ENCODE measurements around the gene GLUD1.
"Not testable (repeated sequence)": the region's sequence is repeated elsewhere in the genome, so short reads cannot be mapped to it uniquely, and the experiment has no call there.

Gene GLUD1

GRCh38 chr10:87045434-87045938 is 49.2 kb downstream of the GLUD1 start:
- DNase-seq (ENCODE audit: low read depth in 2 of 2): no peak

DNA sequence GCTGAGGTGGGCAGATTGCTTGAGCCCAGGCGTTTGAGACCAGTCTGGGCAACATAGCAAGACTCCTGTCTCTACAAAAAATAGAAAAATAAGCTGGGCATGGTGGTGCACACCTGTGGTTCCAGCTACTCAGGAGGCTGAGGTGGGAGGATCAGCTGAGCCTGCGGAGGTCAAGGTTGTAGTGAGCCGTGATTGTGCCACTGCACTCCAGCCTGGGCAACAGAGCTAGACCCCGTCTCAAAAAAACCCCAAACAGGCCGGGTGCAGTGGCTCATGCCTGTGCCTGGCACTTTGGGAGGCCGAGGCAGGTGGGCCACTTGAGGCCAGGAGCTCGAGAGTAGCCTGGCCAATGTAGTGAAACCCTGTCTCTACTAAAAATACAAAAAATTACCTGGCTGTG is 51.1 kb downstream of the GLUD1 start:
- not testable (repeated sequence) for DNase-seq (ENCODE audit: low read depth in 2 of 2)

DNA sequence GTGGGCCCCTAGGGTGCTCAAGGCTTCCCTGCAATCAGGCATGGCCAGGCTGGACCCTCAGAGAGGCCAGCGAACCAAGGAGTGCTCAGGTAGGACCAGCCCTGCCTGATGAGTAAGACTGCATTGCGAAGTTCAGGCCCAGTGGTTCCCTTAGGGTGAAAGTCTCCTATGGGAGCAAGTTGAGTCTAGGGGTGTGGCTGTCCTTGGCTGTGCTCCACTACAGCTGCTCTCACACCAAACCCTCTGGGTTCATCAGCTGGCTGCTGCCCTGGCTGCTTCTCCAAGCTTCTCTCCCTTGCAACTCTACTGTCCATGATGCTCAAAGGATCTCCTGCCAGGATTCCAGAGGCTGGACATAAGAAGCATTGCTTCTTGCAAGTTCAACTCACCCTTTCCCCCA is 55.9 kb downstream of the GLUD1 start:
- DNase-seq (ENCODE audit: low read depth in 2 of 2): no peak

DNA sequence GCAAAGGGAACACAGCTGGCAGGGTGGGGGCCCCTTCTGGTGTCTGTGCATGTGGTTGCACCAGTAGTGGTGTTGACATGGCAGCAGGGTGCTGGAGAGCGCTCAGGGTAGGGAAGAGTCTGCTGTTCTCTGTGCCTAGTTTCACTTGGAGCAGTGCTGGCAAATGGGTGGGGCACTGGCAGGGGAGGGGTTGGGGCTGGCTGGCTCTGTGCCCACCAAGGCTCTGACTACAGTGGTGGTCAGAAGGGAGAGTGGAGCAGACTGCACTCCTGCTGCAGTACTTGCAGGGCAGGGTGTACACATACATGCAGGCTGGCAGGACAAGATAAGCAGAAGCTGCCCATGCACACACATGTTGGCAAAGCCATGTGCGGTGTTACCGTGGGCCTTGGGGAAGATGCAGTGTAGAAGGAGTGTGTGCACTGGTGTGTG is 56.3 kb downstream of the GLUD1 start:
- no peak for DNase-seq (ENCODE audit: low read depth in 2 of 2)

- DNase-seq (ENCODE audit: low read depth in 2 of 2): no peak
These were observed 58.0 kb downstream of the GLUD1 start for GRCh38 chr10:87036623-87037022.

GRCh38 chr10:87030912-87031635 is 63.6 kb downstream of the GLUD1 start:
- DNase-seq (ENCODE audit: low read depth in 2 of 2): no peak

GRCh38 chr10:87030419-87030818 is 64.2 kb downstream of the GLUD1 start:
- not testable (repeated sequence) for DNase-seq (ENCODE audit: low read depth in 2 of 2)

DNA sequence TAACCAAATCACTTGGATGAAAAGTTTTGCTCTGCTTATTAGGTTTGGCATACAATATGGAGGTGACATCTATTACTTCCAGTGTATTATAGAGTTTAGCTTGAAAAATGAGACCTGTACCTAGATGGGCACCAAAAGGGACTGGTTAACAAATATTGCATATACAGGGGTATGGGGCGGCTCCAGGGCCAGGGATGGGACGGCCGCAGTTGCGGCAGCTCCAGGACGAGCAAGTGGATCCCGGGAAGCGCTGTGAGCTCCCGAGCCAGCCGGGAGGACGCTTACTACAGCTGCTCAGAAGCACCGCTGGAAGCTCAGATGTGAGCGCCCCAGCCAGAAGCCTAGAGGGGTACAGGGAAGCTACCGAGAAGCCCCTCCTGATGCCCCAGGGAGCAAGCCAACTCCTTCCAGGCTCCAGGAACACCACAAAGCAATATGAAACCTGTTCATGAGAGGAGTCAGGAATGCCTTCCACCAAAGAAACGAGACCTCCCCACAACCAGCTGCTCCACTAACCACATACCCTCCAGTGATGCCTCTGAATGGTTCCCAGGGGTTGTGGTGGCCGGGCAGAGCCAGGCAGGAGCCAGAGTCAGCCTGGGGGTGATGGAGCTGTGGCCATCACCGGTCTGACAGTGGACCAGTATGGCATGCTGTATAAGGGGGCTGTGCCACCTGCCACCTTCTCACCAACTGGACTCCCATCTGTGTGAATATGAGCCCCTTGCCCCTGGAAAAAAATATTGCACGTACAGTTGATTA is 67.7 kb downstream of the GLUD1 start:
- not testable (repeated sequence) for DNase-seq (ENCODE audit: low read depth in 2 of 2)

DNA sequence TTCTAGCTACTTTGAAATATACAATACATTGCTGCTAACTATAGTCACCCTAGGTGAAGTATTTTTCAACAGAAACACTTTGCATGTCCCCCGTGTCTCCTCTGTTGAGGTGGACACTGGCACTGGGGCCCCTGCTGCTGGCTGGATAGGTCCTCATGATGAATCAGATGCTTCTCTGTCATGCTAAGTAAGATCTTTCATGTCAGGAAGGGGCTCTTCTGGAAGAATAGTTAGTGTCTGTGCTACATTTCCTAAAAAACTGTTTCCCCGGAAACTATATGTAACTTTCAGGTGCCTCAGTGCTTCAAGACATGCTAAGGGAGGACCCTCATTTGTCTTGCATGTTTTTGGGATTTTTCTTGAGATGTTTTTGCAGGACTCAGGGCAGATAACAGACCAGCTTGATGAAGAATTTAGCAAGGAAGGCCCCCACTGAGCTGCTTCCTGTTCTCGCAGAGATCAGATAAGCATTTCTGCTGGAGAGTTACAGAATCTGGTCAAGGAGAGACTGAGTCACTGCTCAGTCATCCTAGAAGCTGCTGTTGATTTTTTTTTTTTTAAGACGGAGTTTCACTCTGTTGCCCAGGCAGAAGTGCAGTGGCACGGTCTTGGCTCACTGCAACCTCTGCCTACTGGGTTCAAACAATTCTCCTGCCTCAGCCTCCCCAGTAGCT is 69.2 kb downstream of the GLUD1 start:
- DNase-seq (ENCODE audit: low read depth in 2 of 2): not testable (repeated sequence)

GRCh38 chr10:87020056-87020455 is 74.6 kb downstream of the GLUD1 start, which contains the start of gene FAM25A:
Gene FAM25A, plus strand, starts transcription at chr10:87020294. Its CDS starts 31 bp downstream, at chr10:87020325.
- not testable (repeated sequence) for DNase-seq (ENCODE audit: low read depth in 2 of 2)

DNA sequence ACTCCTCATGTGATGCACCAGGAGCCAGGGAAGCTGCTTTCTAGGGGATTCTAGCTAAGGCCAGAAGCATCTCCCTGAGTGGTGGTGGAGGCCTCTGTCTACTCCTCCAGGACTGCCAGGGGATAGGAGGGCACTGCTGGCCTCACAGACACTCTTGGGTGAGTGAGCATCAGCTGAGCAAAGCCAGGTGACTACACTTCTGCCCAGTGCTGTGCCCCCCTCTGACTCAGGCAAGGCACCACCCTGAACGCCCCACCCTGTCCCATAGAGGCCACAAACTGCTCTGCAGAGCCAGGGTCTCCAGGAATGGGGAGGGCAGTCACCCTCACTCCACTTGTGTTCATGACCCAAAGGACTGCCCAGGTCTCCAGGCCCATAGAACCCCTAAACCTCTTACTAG is 75.1 kb downstream of the GLUD1 start:
- not testable (repeated sequence) for DNase-seq (ENCODE audit: low read depth in 2 of 2)

- not testable (repeated sequence) for DNase-seq (ENCODE audit: low read depth in 2 of 2)
These were observed 75.6 kb downstream of the GLUD1 start for GRCh38 chr10:87019066-87019465.

- DNase-seq (ENCODE audit: low read depth in 2 of 2): not testable (repeated sequence)
These were observed 76.5 kb downstream of the GLUD1 start for GRCh38 chr10:87018127-87018526.

- DNase-seq (ENCODE audit: low read depth in 2 of 2): not testable (repeated sequence)
These were observed 79.5 kb downstream of the GLUD1 start for GRCh38 chr10:87014986-87015716.

- not testable (repeated sequence) for DNase-seq (ENCODE audit: low read depth in 2 of 2)
These were observed 81.1 kb downstream of the GLUD1 start for GRCh38 chr10:87013528-87013927.

GRCh38 chr10:87009134-87009696 is 85.4 kb downstream of the GLUD1 start:
- DNase-seq (ENCODE audit: low read depth in 2 of 2): not testable (repeated sequence)

DNA sequence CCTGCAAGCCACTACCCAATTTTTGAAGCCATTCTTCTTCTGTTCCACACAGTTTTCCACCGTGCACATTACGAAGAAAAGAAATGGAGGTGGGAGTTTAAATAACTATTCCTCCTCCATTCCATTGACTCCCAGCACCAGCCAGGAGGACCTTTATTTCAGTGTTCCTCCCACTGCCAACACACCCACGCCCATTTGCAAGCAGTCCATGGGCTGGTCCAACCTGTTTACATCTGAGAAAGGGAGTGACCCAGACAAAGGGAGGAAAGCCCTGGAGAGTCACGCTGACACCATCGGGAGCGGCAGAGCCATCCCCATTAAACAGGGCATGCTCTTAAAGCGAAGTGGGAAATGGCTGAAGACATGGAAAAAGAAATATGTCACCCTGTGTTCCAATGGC is 86.3 kb downstream of the GLUD1 start:
- DNase-seq (ENCODE audit: low read depth in 2 of 2): not testable (repeated sequence)

DNA sequence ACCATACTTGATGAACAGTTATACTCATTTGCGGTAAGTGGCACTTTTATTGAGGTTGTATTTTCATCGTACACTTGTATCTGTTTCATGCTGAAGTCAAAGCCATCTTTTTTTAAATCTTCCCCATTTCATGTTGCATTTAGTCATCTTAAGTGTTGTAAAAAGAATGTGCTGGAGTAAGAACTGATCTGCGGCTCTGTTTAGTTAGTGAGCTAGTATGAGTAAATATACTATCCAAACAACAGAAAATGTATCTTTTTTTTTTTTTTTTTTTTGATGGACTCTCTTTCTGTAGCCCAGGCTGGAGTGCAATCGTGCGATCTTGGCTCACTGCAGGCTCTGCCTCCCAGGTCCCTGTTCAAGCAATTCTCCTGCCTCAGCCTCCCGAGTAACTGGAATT is 87.0 kb downstream of the GLUD1 start:
- not testable (repeated sequence) for DNase-seq (ENCODE audit: low read depth in 2 of 2)

- DNase-seq (ENCODE audit: low read depth in 2 of 2): not testable (repeated sequence)
These were observed 87.5 kb downstream of the GLUD1 start for GRCh38 chr10:87007124-87007523.

- DNase-seq (ENCODE audit: low read depth in 2 of 2): no peak
These were observed 94.2 kb downstream of the GLUD1 start for GRCh38 chr10:87000491-87000890.

Measured in stimulated activated CD8-positive, alpha-beta memory T cell treated with anti-CD3 and anti-CD28 coated beads, Interleukin-2, amount 100 ng/mL, for 1 hour (primary cell).